Measurements from ENCODE around the gene GNRHR. TPM values are rescaled to one million over a fixed set of nuclear protein-coding genes. Genes with fewer than 3 reads are reported as not detected.
"Not testable (repeated sequence)": the region's sequence is repeated elsewhere in the genome, so short reads cannot be mapped to it uniquely, and the experiment has no call there.

Gene GNRHR
- total and polyA plus RNA-seq, 7 donors: not detected

DNA sequence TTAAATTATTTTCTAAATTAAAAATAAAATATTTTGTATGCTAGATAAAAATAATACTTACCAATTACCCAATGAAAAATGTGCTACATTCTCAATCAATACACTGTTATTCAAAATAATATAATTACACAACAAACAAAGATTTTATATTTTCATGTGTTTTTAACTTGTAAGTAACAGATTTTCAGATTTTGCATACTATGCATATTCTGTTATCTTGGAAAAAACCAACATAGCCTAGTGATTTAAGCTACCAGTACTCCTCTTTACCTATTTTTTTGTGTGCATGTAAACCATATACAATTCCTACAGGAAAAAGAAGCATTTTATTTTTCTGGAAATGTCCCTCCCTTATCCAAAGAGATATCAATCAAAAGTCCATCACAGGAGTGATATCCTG lies 10.0 kb upstream of the GNRHR start:
- Histone ChIP-seq H3K4me3 (no peak overlapping the region), H3K36me3 (no peaks in the 10 kb centered on the region), H3K27ac (no peak overlapping the region), H3K4me1 (no peaks in the 10 kb centered on the region), H3K9me3 (no peaks in the 10 kb centered on the region), H3K27me3 (no peaks in the 10 kb centered on the region)
- intact Hi-C loops (cut with DNase I): no loop called here
- DNase-seq: no peak
- TF ChIP-seq POLR2A (IDR thresholded peaks at IDR 0.05): no peak
- TF ChIP-seq POLR2AphosphoS5 (IDR thresholded peaks at IDR 0.05): no peak
- no peak for TF ChIP-seq EP300 (IDR thresholded peaks at IDR 0.05)
- TF ChIP-seq CTCF (IDR thresholded peaks at IDR 0.05): no peak

DNA sequence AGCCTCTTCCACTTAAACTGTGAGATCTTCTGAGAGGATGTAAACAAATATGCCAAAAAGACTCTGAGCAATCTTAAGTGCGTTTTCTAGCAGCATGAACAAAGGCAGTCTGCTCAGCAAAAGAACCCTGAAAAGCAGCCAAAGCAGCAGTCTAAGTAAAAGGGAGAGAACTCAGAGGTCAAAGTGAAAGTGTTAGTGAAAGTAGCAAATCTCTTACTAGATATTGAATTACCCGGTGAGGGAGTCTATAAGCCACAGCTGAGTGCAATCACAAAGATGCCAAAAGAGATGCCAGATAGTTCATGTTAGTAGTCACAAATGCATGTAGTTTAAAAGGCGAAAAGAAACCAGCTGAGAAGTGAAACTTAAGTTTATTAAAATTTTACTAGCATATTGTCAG lies 7.9 kb upstream of the GNRHR start:
- TF ChIP-seq POLR2A (IDR thresholded peaks at IDR 0.05): no peak
- no peak for TF ChIP-seq CTCF (IDR thresholded peaks at IDR 0.05)
- TF ChIP-seq EP300 (IDR thresholded peaks at IDR 0.05): no peak
- TF ChIP-seq POLR2AphosphoS5 (IDR thresholded peaks at IDR 0.05): no peak
- Histone ChIP-seq H3K4me1 (no peaks in the 10 kb centered on the region), H3K4me3 (no peak overlapping the region), H3K27ac (no peak overlapping the region), H3K27me3 (no peaks in the 10 kb centered on the region), H3K36me3 (no peaks in the 10 kb centered on the region), H3K9me3 (no peaks in the 10 kb centered on the region)
- 27 to 36% methylated on average over 3 of the region's 3 CpGs for WGBS, 2 donors
- no peak for DNase-seq
- intact Hi-C loops (cut with DNase I): no loop called here

GRCh38 chr4:67756991-67757390 lies 2.8 kb upstream of the GNRHR start:
- H3K9me3 ChIP-seq; DNase-seq; H3K4me1 ChIP-seq; H3K4me3 ChIP-seq; H3K27me3 ChIP-seq; H3K27ac ChIP-seq; intact Hi-C loops (cut with DNase I); H3K36me3 ChIP-seq: not testable (repeated sequence)
- 69 to 78% methylated on average over 6 of the region's 6 CpGs for WGBS, 2 donors

DNA sequence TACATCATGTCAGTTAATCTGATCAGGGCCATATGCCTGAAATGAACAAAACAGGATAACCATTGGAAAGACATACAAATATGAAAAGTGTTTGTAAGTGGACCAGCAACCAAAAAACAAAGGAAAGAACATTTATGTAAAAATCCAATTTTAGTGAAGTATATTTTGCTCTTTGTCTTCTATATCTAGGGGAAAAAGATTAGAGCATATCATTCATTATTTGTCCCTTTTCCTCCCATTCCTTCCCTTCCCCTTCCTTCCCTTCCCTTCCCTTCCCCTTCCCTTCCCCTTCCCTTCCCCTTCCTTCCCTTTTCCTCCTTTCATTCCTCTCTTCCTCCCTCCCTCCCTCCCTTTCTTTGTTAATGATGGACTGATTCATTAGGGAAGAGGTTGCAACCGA lies 1.8 kb upstream of the GNRHR start:
- no peak overlapping the region for H3K27ac ChIP-seq
- intact Hi-C loops (cut with DNase I): no loop called here
- TF ChIP-seq EP300 (IDR thresholded peaks at IDR 0.05) (no peak), POLR2A (IDR thresholded peaks at IDR 0.05) (no peak), CTCF (IDR thresholded peaks at IDR 0.05) (no peak), POLR2AphosphoS5 (IDR thresholded peaks at IDR 0.05) (no peak)
- no peaks in the 10 kb centered on the region for H3K4me1 ChIP-seq
- H3K9me3 ChIP-seq: no peaks in the 10 kb centered on the region
- H3K27me3 ChIP-seq: no peaks in the 10 kb centered on the region
- 83 to 84% methylated on average over 1 of the region's 1 CpG for WGBS, 2 donors
- no peak overlapping the region for H3K4me3 ChIP-seq
- peaks cover 0 to 3% (median 0%) of the 10 kb centered on the region in 4 donors for H3K36me3 ChIP-seq
- DNase-seq: no peak

GRCh38 chr4:67751260-67751659 lies 2.9 kb downstream of the GNRHR start:
- WGBS, 2 donors: 83 to 84% methylated on average over 1 of the region's 1 CpG
- Histone ChIP-seq H3K9me3 (no peaks in the 10 kb centered on the region), H3K4me1 (no peaks in the 10 kb centered on the region), H3K36me3 (peaks cover 0 to 3% (median 0%) of the 10 kb centered on the region in 4 donors), H3K4me3 (no peak overlapping the region), H3K27ac (no peak overlapping the region), H3K27me3 (no peaks in the 10 kb centered on the region)
- intact Hi-C loops (cut with DNase I): no loop called here
- DNase-seq: no peak
- TF ChIP-seq POLR2A (IDR thresholded peaks at IDR 0.05) (no peak), CTCF (IDR thresholded peaks at IDR 0.05) (no peak), EP300 (IDR thresholded peaks at IDR 0.05) (no peak), POLR2AphosphoS5 (IDR thresholded peaks at IDR 0.05) (no peak)
